HepG2 (cell line): Measurements from ENCODE around the gene HBS1L. TPM values are rescaled to one million over a fixed set of nuclear protein-coding genes. Genes with fewer than 3 reads are reported as not detected.

ENCODE experiments used
- ATAC-seq: fragments of 200-7000 bp; cut with Tn5 transposase; 3 replicates; pipeline ENCODE4 v1.9.1; 2020; ENCODE audit warnings: mild to moderate bottlenecking, moderate library complexity
- BruUV-seq: library from RNA; stranded (reverse); fragments of 400-500 nt; replicated peaks from 2 replicates; lab custom pipeline; 2021; lab: Mats Ljungman, UMichigan
- CTCF ChIA-PET: fragments of 300-600 bp; formaldehyde crosslinking; extraction: SDS; loops from one replicate; lab custom pipeline; 2021; ENCODE audit warnings: low total read pairs, inconsistent platforms, low intra/inter-chr PET ratio; lab: Yijun Ruan, JAX
- POLR2A ChIA-PET: fragments of 350-600 bp; sonication (Branson Sonifier 250); formaldehyde crosslinking; loops from one replicate; lab custom pipeline; 2020; ENCODE audit warnings: antibody characterized with exemption, inconsistent platforms; lab: Yijun Ruan, JAX
- DNase-seq: peaks from one replicate; pipeline ENCODE4 v3.0.0-alpha.2; 2015; ENCODE audit warnings: low spot score
- FAIRE-seq: peaks from 3 replicates; lab custom pipeline; 2011; peaks lifted over from hg19 to GRCh38; lab: Jason Lieb, UNC
- H2AFZ ChIP-seq: one replicate; pipeline ENCODE4 v1.6.1; 2011; ENCODE audit warnings: low read length, inconsistent platforms
- H3K27ac ChIP-seq: fragments of 300-600 bp; 3 replicates; pipeline ENCODE4 v1.8.0; 2011; ENCODE audit warnings: mixed run types, mild to moderate bottlenecking, mixed read lengths, low read length, inconsistent platforms; ENCODE audit not compliant: insufficient read depth; ENCODE audit errors: extremely low read length
- H3K27me3 ChIP-seq, 2 experiments: fragments of 200-600 bp in 1 of 2; 2 replicates in 1 of 2; 3 replicates in 1 of 2; pipeline versions ENCODE4 v1.6.0 to v1.8.0; 2011; ENCODE audit warnings: low read length in 2 of 2, mild to moderate bottlenecking in 2 of 2, moderate library complexity in 2 of 2, inconsistent platforms in 1 of 2; ENCODE audit not compliant: insufficient read depth in 2 of 2, control insufficient read depth in 1 of 2
- H3K36me3 ChIP-seq, 2 experiments: fragments of 200-600 bp in 1 of 2; replicated peaks in 1 of 2; 2 replicates in 1 of 2; 3 replicates in 1 of 2; pipeline versions ENCODE4 v1.5.1 to v1.8.0; 2011; ENCODE audit warnings: low read length in 2 of 2, inconsistent platforms in 1 of 2; ENCODE audit not compliant: insufficient read depth in 2 of 2, control insufficient read depth in 1 of 2
- H3K4me1 ChIP-seq: 2 replicates; pipeline ENCODE4 v1.5.1; 2012; ENCODE audit warnings: low read length, inconsistent platforms; ENCODE audit not compliant: insufficient read depth
- H3K4me2 ChIP-seq: 2 replicates; pipeline ENCODE4 v1.6.0; 2011; ENCODE audit warnings: low read depth, low read length, inconsistent platforms
- H3K4me3 ChIP-seq, 3 experiments: fragments of 200-600 bp in 1 of 3; sonication (generic), shearing (Covaris generic) in 1 of 3; replicated peaks in 1 of 3; 2 replicates each; pipeline ENCODE4 v1.5.1; 2011 to 2016; ENCODE audit warnings: low read length in 3 of 3, inconsistent platforms in 2 of 3, low read depth in 2 of 3, mild to moderate bottlenecking in 2 of 3, control low read depth in 1 of 3, mixed read lengths in 1 of 3; ENCODE audit not compliant: insufficient read depth in 1 of 3
- H3K79me2 ChIP-seq: one replicate; pipeline ENCODE4 v1.6.1; 2011; ENCODE audit warnings: low read length, inconsistent platforms; ENCODE audit not compliant: insufficient read depth
- H3K9ac ChIP-seq: 2 replicates; pipeline ENCODE4 v1.6.0; 2011; ENCODE audit warnings: mild to moderate bottlenecking, low read depth, low read length, inconsistent platforms; ENCODE audit not compliant: insufficient read depth
- H3K9me3 ChIP-seq: 2 replicates; pipeline ENCODE4 v1.5.1; 2012; ENCODE audit warnings: mild to moderate bottlenecking, low read length
- H4K20me1 ChIP-seq: 2 replicates; pipeline ENCODE4 v1.6.0; 2011; ENCODE audit warnings: inconsistent platforms, mild to moderate bottlenecking, low read length, moderate library complexity; ENCODE audit not compliant: insufficient read depth
- EZH2 ChIP-seq: conservative IDR thresholded peaks from 2 replicates; pipeline ENCODE4 v1.6.1; 2012; ENCODE audit warnings: mild to moderate bottlenecking, low read depth, low read length, moderate library complexity
- HMG20B ChIP-seq: conservative IDR thresholded peaks from 2 replicates; pipeline ENCODE4 v1.6.1; 2016; ENCODE audit warnings: missing genetic modification reagents, missing compliant biosample characterization
- HNRNPUL1 ChIP-seq: fragments of 200-400 bp; formaldehyde crosslinking; IDR thresholded peaks from 2 replicates; pipeline ENCODE4 v1.6.1; 2017; ENCODE audit warnings: low read depth, mild to moderate bottlenecking, low read length, moderate library complexity
- HOXA3 ChIP-seq: sonication (generic); formaldehyde crosslinking; IDR thresholded peaks from 2 replicates; pipeline ENCODE4 v1.5.0; 2020; ENCODE audit warnings: missing genetic modification reagents
- HOXA5 ChIP-seq: sonication (generic); formaldehyde crosslinking; IDR thresholded peaks from 2 replicates; pipeline ENCODE4 v1.4.0; 2020; ENCODE audit warnings: missing genetic modification reagents
- SETDB1 ChIP-seq: sonication (generic); formaldehyde crosslinking; IDR thresholded peaks from 2 replicates; pipeline ENCODE4 v1.5.1; 2020; ENCODE audit warnings: missing genetic modification reagents, mild to moderate bottlenecking, borderline replicate concordance
- U2AF1 ChIP-seq: fragments of 200-400 bp; formaldehyde crosslinking; optimal IDR thresholded peaks from 2 replicates; pipeline ENCODE3; 2017; ENCODE audit warnings: mild to moderate bottlenecking, low read depth, low read length
- ZBTB3 ChIP-seq: sonication (generic); formaldehyde crosslinking; IDR thresholded peaks from 2 replicates; pipeline ENCODE4 v1.4.0; 2020; ENCODE audit warnings: low read depth, mild to moderate bottlenecking, moderate library complexity, missing genetic modification reagents, borderline replicate concordance
- ZNF543 ChIP-seq: sonication (generic); formaldehyde crosslinking; IDR thresholded peaks from 2 replicates; pipeline ENCODE4 v1.4.0; 2020; ENCODE audit warnings: mild to moderate bottlenecking, missing genetic modification reagents
- ZZZ3 ChIP-seq: sonication (generic); formaldehyde crosslinking; IDR thresholded peaks from 2 replicates; pipeline ENCODE4 v1.4.0; 2020; ENCODE audit warnings: missing genetic modification reagents, mild to moderate bottlenecking, borderline replicate concordance
- whole genome bisulfite sequencing: methylation state at CpG from one replicate; pipeline ENCODE4 v1.1.6; 2017; ENCODE audit warnings: low lambda C conversion rate; 5-methylcytosine and 5-hydroxymethylcytosine counted together
- in situ Hi-C: cut with HindIII; loops from 2 replicates; pipeline ENCODE4 v1.10.0; 2017; ENCODE audit warnings: low pct_unique_long_range_greater_than_20kb; ENCODE audit not compliant: extremely low pct_ligation_motif_present
- intact Hi-C: fragments of 100-400 bp; cut with micrococcal nuclease; formaldehyde crosslinking; loops from one replicate; pipeline ENCODE4 v1.10.0; 2022; ENCODE audit not compliant: unreplicated experiment
- polyA plus RNA-seq, 8 experiments: library from polyadenylated mRNA; depleted of rRNA in 3 of 8; stranded (reverse) in 7 of 8; unstranded in 1 of 8; fragments of >200 nt; fragmentation: Illumina TruSeq in 4 of 8; extraction: Trizol in 4 of 8; gene quantifications; 2 replicates each; pipeline versions ENCODE4 v1.2.1 to v1.2.3, GENCODE V29; 2011 to 2016; ENCODE audit warnings: low read depth in 4 of 8, missing spikeins in 1 of 8, mixed read lengths in 1 of 8; ENCODE audit not compliant: insufficient read depth in 1 of 8
- total RNA-seq, 5 experiments: library from RNA; depleted of rRNA; stranded (reverse); fragments of >200 nt; fragmentation: Illumina TruSeq; extraction: Trizol; gene quantifications; 2 replicates each; pipeline ENCODE4 v1.2.3, GENCODE V29; 2016; ENCODE audit warnings: low read depth in 1 of 5
- TF ChIP-seq, protein P1 (sequence below): sonication (generic); IDR thresholded peaks from 2 replicates; pipeline ENCODE4 v1.6.1; 2016; ENCODE audit warnings: low read depth, borderline replicate concordance
- TF ChIP-seq, protein P2 (sequence below): IDR thresholded peaks from 2 replicates; pipeline ENCODE4 v1.6.1; 2016; ENCODE audit warnings: missing compliant biosample characterization, missing genetic modification reagents, borderline replicate concordance
- TF ChIP-seq, protein P3 (sequence below): sonication (generic); formaldehyde crosslinking; IDR thresholded peaks from 2 replicates; pipeline ENCODE4 v1.4.0; 2020; ENCODE audit warnings: missing genetic modification reagents
- TF ChIP-seq, protein P4 (sequence below): IDR thresholded peaks from 2 replicates; pipeline ENCODE4 v1.6.1; 2016; ENCODE audit warnings: low read depth

Gene HBS1L
- total and polyA plus RNA-seq, 2 of the 13 experiments (the other 11 are each of a cell fraction or from before 2014, with no cell fraction given): 44.1 to 138 TPM

DNA sequence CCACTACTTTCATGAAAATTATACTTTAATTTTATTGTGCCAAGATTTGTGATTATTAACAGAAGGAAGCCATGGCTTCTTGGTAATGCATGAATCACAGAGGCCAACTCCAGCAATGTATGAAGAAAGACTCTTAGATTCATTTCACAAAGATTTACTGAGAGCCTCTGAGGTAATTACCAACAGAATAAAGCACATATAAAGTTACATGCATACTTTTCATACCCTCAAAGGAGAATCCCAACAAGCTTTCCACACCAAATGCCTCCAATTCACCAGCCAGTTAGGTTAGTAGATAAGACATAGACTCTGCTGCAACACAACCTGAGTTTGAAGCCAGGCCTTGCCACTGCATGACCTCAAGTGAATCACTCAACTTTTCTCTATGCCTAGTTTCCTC lies 41.9 kb downstream of the HBS1L start:
- Histone ChIP-seq H3K27me3 (no peaks in the 10 kb centered on the region), H2AFZ (no peak overlapping the region), H3K36me3 (no peaks in the 10 kb centered on the region), H3K79me2 (no peaks in the 10 kb centered on the region), H4K20me1 (no peaks in the 10 kb centered on the region), H3K9ac (no peak overlapping the region), H3K27ac (no peak overlapping the region), H3K4me2 (no peak overlapping the region), H3K9me3 (no peaks in the 10 kb centered on the region), H3K4me1 (peaks cover 16% of the 10 kb centered on the region), H3K4me3 (no peak overlapping the region)
- no peak for ATAC-seq
- DNase-seq: no peak
- no TSS peak for BruUV-seq
- TF ChIP-seq, protein P1, sequence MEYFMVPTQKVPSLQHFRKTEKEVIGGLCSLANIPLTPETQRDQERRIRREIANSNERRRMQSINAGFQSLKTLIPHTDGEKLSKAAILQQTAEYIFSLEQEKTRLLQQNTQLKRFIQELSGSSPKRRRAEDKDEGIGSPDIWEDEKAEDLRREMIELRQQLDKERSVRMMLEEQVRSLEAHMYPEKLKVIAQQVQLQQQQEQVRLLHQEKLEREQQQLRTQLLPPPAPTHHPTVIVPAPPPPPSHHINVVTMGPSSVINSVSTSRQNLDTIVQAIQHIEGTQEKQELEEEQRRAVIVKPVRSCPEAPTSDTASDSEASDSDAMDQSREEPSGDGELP: no peak
- TF ChIP-seq EZH2 (no peak), HNRNPUL1 (no peak), HOXA5 (CRISPR knock-in tag) (no peak), HOXA3 (CRISPR knock-in tag) (no peak), HMG20B (CRISPR knock-in tag) (no peak), ZZZ3 (CRISPR knock-in tag) (no peak), ZNF543 (CRISPR knock-in tag) (no peak)
- ChIA-PET CTCF (no interaction called here), POLR2A (no interaction called here)
- in situ Hi-C loops (no loop called here), intact Hi-C loops (no loop called here)
- no peak for FAIRE-seq

DNA sequence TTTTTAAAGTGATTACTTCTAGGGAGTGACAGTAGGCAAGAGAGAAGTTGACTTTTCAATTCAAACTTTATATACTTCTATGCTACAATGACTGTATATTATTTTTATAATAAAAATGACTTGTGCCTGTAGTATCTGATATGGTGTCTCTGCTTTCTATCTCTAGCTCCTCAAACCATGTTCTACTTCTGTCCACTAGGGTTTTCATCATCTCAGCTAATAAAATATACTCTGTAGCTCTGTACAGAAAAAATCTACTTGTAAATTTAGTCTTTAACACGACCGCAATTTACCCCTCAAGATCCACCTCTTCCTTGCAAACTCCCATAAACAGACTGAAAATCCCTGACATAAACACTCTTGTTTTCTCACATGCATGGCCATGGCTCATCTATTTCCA lies 42.3 kb downstream of the HBS1L start:
- Histone ChIP-seq H3K27me3 (no peaks in the 10 kb centered on the region), H3K79me2 (no peaks in the 10 kb centered on the region), H3K27ac (no peak overlapping the region), H4K20me1 (no peaks in the 10 kb centered on the region), H3K9ac (no peak overlapping the region), H3K9me3 (no peaks in the 10 kb centered on the region), H3K4me2 (no peak overlapping the region), H2AFZ (no peak overlapping the region), H3K4me1 (peaks cover 16% of the 10 kb centered on the region), H3K36me3 (no peaks in the 10 kb centered on the region), H3K4me3 (no peak overlapping the region)
- in situ Hi-C loops (no loop called here), intact Hi-C loops (no loop called here)
- no TSS peak for BruUV-seq
- no peak for FAIRE-seq
- ChIA-PET CTCF (no interaction called here), POLR2A (no interaction called here)
- ATAC-seq: no peak
- 100% methylated on average over 2 of the region's 2 CpGs for WGBS
- no peak for DNase-seq
- TF ChIP-seq, protein P2, sequence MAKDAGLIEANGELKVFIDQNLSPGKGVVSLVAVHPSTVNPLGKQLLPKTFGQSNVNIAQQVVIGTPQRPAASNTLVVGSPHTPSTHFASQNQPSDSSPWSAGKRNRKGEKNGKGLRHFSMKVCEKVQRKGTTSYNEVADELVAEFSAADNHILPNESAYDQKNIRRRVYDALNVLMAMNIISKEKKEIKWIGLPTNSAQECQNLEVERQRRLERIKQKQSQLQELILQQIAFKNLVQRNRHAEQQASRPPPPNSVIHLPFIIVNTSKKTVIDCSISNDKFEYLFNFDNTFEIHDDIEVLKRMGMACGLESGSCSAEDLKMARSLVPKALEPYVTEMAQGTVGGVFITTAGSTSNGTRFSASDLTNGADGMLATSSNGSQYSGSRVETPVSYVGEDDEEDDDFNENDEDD (CRISPR knock-in tag): no peak
- TF ChIP-seq SETDB1 (CRISPR knock-in tag) (no peak), ZBTB3 (CRISPR knock-in tag) (no peak), U2AF1 (no peak)
- TF ChIP-seq, protein P3, sequence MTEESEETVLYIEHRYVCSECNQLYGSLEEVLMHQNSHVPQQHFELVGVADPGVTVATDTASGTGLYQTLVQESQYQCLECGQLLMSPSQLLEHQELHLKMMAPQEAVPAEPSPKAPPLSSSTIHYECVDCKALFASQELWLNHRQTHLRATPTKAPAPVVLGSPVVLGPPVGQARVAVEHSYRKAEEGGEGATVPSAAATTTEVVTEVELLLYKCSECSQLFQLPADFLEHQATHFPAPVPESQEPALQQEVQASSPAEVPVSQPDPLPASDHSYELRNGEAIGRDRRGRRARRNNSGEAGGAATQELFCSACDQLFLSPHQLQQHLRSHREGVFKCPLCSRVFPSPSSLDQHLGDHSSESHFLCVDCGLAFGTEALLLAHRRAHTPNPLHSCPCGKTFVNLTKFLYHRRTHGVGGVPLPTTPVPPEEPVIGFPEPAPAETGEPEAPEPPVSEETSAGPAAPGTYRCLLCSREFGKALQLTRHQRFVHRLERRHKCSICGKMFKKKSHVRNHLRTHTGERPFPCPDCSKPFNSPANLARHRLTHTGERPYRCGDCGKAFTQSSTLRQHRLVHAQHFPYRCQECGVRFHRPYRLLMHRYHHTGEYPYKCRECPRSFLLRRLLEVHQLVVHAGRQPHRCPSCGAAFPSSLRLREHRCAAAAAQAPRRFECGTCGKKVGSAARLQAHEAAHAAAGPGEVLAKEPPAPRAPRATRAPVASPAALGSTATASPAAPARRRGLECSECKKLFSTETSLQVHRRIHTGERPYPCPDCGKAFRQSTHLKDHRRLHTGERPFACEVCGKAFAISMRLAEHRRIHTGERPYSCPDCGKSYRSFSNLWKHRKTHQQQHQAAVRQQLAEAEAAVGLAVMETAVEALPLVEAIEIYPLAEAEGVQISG (CRISPR knock-in tag): no peak
- TF ChIP-seq, protein P4, sequence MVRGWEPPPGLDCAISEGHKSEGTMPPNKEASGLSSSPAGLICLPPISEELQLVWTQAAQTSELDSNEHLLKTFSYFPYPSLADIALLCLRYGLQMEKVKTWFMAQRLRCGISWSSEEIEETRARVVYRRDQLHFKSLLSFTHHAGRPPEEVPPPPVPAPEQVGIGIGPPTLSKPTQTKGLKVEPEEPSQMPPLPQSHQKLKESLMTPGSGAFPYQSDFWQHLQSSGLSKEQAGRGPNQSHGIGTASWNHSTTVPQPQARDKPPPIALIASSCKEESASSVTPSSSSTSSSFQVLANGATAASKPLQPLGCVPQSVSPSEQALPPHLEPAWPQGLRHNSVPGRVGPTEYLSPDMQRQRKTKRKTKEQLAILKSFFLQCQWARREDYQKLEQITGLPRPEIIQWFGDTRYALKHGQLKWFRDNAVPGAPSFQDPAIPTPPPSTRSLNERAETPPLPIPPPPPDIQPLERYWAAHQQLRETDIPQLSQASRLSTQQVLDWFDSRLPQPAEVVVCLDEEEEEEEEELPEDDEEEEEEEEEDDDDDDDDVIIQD: no peak
